Tibial nerve (tissue), 4 donors: ENCODE measurements around the gene TCF7L1. TPM values are rescaled to one million over a fixed set of nuclear protein-coding genes. Genes with fewer than 3 reads are reported as not detected.

Source experiments
- DNase-seq, 2 donors: peaks; one replicate each; pipeline ENCODE4 v3.0.0-alpha.2; 2019; ENCODE audit warnings: low spot score in 2 of 2
- H3K27ac ChIP-seq, 4 donors: fragments of 200-600 bp; sonication (generic) in 3 of 4; one replicate each; pipeline ENCODE4 v1.5.1; 2017 to 2019; ENCODE audit warnings: mild to moderate bottlenecking in 1 of 4
- H3K27me3 ChIP-seq, 2 donors: fragments of 200-600 bp; sonication (generic) in 1 of 2; one replicate each; pipeline versions ENCODE4 v1.5.1 to v1.6.0; 2017 to 2019
- H3K36me3 ChIP-seq, 3 donors: fragments of 200-600 bp; sonication (generic); one replicate each; pipeline ENCODE4 v1.5.1; 2018 to 2019
- H3K4me1 ChIP-seq, 4 donors: fragments of 200-600 bp; sonication (generic) in 3 of 4; one replicate each; pipeline ENCODE4 v1.5.1; 2017 to 2019
- H3K4me3 ChIP-seq, 4 donors: fragments of 200-600 bp; sonication (generic) in 3 of 4; one replicate each; pipeline ENCODE4 v1.5.1; 2017 to 2019; ENCODE audit warnings: mild to moderate bottlenecking in 1 of 4, moderate library complexity in 1 of 4
- H3K9me3 ChIP-seq, 4 donors: fragments of 200-600 bp; sonication (generic) in 3 of 4; one replicate each; pipeline ENCODE4 v1.5.1; 2017 to 2019
- CTCF ChIP-seq, 5 experiments: fragments of 200-600 bp in 3 of 5; fragments of 450-650 bp in 2 of 5; sonication (generic) in 3 of 5; IDR thresholded peaks; one replicate each; pipeline ENCODE4 v1.5.1; 2016 to 2019; ENCODE audit warnings: antibody characterized with exemption in 5 of 5, mild to moderate bottlenecking in 3 of 5, moderate library complexity in 2 of 5
- EP300 ChIP-seq, 2 donors: sonication (generic); formaldehyde crosslinking; IDR thresholded peaks; one replicate each; pipeline ENCODE4 v1.6.1; 2017; ENCODE audit warnings: antibody characterized with exemption in 2 of 2, mild to moderate bottlenecking in 1 of 2
- POLR2A ChIP-seq, 2 donors: fragments of 450-650 bp; IDR thresholded peaks; one replicate each; pipeline ENCODE4 v1.6.1; 2017; ENCODE audit warnings: antibody characterized with exemption in 2 of 2, mild to moderate bottlenecking in 2 of 2, moderate library complexity in 2 of 2
- WGBS, 2 donors: methylation state at CpG; one replicate each; pipeline ENCODE4 v1.1.5; 2018; 5-methylcytosine and 5-hydroxymethylcytosine counted together
- total RNA-seq, 4 donors: library from RNA; depleted of rRNA; stranded (reverse); fragments of >200 nt; gene quantifications; one replicate each; pipeline ENCODE4 v1.1.0, GENCODE V29; 2016

The TCF7L1 gene
- total RNA-seq, 4 donors from 2014 or later, result 3.7 to 14.1 (median 7.1) TPM

- DNase-seq, result no peak
- WGBS, 2 donors, result 68 to 70% methylated on average over 5 of the region's 5 CpGs
- TF ChIP-seq EP300 (IDR thresholded peaks at IDR 0.05) (no peak), CTCF (IDR thresholded peaks at IDR 0.05) (no peak), POLR2A (IDR thresholded peaks at IDR 0.05) (no peak)
- H3K27ac ChIP-seq, result no peak overlapping the region
- peaks cover 0 to 45% (median 6%) of the 10 kb centered on the region in 4 donors for H3K4me1 ChIP-seq
- no peaks in the 10 kb centered on the region for H3K36me3 ChIP-seq
- H3K9me3 ChIP-seq, result no peaks in the 10 kb centered on the region
- no peak overlapping the region for H3K4me3 ChIP-seq
- H3K27me3 ChIP-seq, result no peaks in the 10 kb centered on the region
Observed at GRCh38 chr2:85235281-85235680, 102.1 kb downstream of the TCF7L1 start.

GRCh38 chr2:85236084-85236483, 102.9 kb downstream of the TCF7L1 start:
- no peaks in the 10 kb centered on the region for H3K36me3 ChIP-seq
- no peak for DNase-seq
- peaks cover 0 to 45% (median 10%) of the 10 kb centered on the region in 4 donors for H3K4me1 ChIP-seq
- H3K4me3 ChIP-seq, result no peak overlapping the region
- no peaks in the 10 kb centered on the region for H3K27me3 ChIP-seq
- TF ChIP-seq EP300 (IDR thresholded peaks at IDR 0.05), result no peak
- TF ChIP-seq POLR2A (IDR thresholded peaks at IDR 0.05), result no peak
- no peak for TF ChIP-seq CTCF (IDR thresholded peaks at IDR 0.05)
- no peaks in the 10 kb centered on the region for H3K9me3 ChIP-seq
- H3K27ac ChIP-seq, result no peak overlapping the region
- 87 to 94% methylated on average over 3 of the region's 3 CpGs for WGBS, 2 donors

GRCh38 chr2:85237849-85238565, 104.8 kb downstream of the TCF7L1 start:
- Histone ChIP-seq H3K9me3 (no peaks in the 10 kb centered on the region), H3K36me3 (no peaks in the 10 kb centered on the region), H3K4me1 (peaks cover 0 to 49% (median 11%) of the 10 kb centered on the region in 4 donors), H3K27ac (no peak overlapping the region), H3K4me3 (no peak overlapping the region), H3K27me3 (no peaks in the 10 kb centered on the region)
- TF ChIP-seq EP300 (IDR thresholded peaks at IDR 0.05) (no peak), CTCF (IDR thresholded peaks at IDR 0.05) (no peak), POLR2A (IDR thresholded peaks at IDR 0.05) (no peak)
- DNase-seq, result no peak
- 72 to 79% methylated on average over 26 of the region's 26 CpGs for WGBS, 2 donors

- Histone ChIP-seq H3K27me3 (no peaks in the 10 kb centered on the region), H3K4me3 (no peak overlapping the region), H3K27ac (no peak overlapping the region), H3K9me3 (no peaks in the 10 kb centered on the region), H3K4me1 (peaks cover 0 to 53% (median 11%) of the 10 kb centered on the region in 4 donors), H3K36me3 (no peaks in the 10 kb centered on the region)
- TF ChIP-seq EP300 (IDR thresholded peaks at IDR 0.05) (no peak), POLR2A (IDR thresholded peaks at IDR 0.05) (no peak), CTCF (IDR thresholded peaks at IDR 0.05) (no peak)
- WGBS, 2 donors, result 95% methylated on average over 8 of the region's 8 CpGs
- DNase-seq, result no peak
Observed at GRCh38 chr2:85238607-85239006, 105.4 kb downstream of the TCF7L1 start.

GRCh38 chr2:85239102-85239501, 105.9 kb downstream of the TCF7L1 start:
- H3K36me3 ChIP-seq, result no peaks in the 10 kb centered on the region
- WGBS, 2 donors, result 55 to 76% methylated on average over 3 of the region's 3 CpGs
- peak overlapping the region in 1 of 4 donors; percentile 77 for H3K27ac ChIP-seq
- H3K9me3 ChIP-seq, result no peaks in the 10 kb centered on the region
- no peaks in the 10 kb centered on the region for H3K27me3 ChIP-seq
- no peak for DNase-seq
- no peak for TF ChIP-seq EP300 (IDR thresholded peaks at IDR 0.05)
- no peak for TF ChIP-seq CTCF (IDR thresholded peaks at IDR 0.05)
- TF ChIP-seq POLR2A (IDR thresholded peaks at IDR 0.05), result no peak
- H3K4me3 ChIP-seq, result no peak overlapping the region
- peaks cover 0 to 58% (median 11%) of the 10 kb centered on the region in 4 donors for H3K4me1 ChIP-seq
